Spleen (tissue), 7 donors: ENCODE data around the gene FARP1.

Experiments
- POLR2AphosphoS5 ChIP-seq, 3 donors: sonication (generic); formaldehyde crosslinking; IDR thresholded peaks; one replicate each; pipeline ENCODE4 v1.5.1; 2017; ENCODE audit warnings: antibody characterized with exemption in 3 of 3
- TF ChIP-seq, protein P1 (sequence below), 11 experiments: fragments of 200-600 bp in 7 of 11; fragments of 450-650 bp in 4 of 11; sonication (generic) in 4 of 11; IDR thresholded peaks in 8 of 11; conservative IDR thresholded peaks in 3 of 11; 1 replicate in 7 of 11; 2 replicates in 4 of 11; pipeline versions ENCODE4 v1.4.0 to v1.8.0; 2016 to 2021; ENCODE audit warnings: antibody characterized with exemption in 11 of 11, inconsistent platforms in 4 of 11, mild to moderate bottlenecking in 1 of 11
- donor health status: DM: no; HTN: no; CAD: no; lungs with moderate emphysema.
- donor health status: DM: no; HTN: no; CAD: no.
- donor health status: DM: no; HTN: no; CAD: no.

DNA sequence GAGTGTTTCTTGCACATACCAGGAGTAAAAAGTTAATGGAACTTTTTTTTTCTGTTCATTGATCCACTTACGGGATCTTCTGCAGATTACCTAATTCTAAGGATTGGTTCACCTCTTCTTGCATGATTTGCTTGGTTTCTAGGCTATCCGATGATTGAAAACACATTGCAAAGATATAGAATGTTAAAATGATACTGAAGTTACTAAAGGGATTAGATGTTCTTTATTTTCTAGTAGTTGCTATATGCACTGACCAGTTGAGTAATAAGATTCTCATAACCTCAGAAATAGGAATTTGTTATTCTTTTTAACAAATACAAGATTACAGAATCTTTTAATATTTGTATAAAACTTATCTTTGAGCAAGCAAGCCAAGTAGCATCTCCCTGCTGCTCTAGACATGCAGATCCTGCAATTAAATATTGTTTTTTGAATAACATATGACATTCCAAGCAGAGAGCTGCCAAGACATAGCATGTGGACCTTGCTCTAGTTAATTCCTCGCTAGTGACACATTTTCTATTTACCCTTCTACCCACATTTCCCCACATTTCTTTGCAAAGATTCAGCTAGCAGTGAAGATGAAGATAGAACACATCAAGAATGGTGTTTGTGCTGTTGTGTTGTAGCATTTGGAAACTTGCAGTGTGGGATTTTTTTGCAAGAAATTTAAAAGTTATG, 85.9 kb downstream of the FARP1 start:
- TF ChIP-seq, protein P1, sequence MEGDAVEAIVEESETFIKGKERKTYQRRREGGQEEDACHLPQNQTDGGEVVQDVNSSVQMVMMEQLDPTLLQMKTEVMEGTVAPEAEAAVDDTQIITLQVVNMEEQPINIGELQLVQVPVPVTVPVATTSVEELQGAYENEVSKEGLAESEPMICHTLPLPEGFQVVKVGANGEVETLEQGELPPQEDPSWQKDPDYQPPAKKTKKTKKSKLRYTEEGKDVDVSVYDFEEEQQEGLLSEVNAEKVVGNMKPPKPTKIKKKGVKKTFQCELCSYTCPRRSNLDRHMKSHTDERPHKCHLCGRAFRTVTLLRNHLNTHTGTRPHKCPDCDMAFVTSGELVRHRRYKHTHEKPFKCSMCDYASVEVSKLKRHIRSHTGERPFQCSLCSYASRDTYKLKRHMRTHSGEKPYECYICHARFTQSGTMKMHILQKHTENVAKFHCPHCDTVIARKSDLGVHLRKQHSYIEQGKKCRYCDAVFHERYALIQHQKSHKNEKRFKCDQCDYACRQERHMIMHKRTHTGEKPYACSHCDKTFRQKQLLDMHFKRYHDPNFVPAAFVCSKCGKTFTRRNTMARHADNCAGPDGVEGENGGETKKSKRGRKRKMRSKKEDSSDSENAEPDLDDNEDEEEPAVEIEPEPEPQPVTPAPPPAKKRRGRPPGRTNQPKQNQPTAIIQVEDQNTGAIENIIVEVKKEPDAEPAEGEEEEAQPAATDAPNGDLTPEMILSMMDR (IDR thresholded peaks at IDR 0.05 in 8 of 11, conservative IDR thresholded peaks at IDR 0.05 in 3 of 11), result no peak
- no peak for TF ChIP-seq POLR2AphosphoS5 (IDR thresholded peaks at IDR 0.05)
